ENCODE measurements around the gene GARNL3. TPM values are rescaled to one million over a fixed set of nuclear protein-coding genes. Genes with fewer than 3 reads are reported as not detected.

GARNL3 gene
- total RNA-seq, 1 donor from 2014 or later: 32.0 TPM

DNA sequence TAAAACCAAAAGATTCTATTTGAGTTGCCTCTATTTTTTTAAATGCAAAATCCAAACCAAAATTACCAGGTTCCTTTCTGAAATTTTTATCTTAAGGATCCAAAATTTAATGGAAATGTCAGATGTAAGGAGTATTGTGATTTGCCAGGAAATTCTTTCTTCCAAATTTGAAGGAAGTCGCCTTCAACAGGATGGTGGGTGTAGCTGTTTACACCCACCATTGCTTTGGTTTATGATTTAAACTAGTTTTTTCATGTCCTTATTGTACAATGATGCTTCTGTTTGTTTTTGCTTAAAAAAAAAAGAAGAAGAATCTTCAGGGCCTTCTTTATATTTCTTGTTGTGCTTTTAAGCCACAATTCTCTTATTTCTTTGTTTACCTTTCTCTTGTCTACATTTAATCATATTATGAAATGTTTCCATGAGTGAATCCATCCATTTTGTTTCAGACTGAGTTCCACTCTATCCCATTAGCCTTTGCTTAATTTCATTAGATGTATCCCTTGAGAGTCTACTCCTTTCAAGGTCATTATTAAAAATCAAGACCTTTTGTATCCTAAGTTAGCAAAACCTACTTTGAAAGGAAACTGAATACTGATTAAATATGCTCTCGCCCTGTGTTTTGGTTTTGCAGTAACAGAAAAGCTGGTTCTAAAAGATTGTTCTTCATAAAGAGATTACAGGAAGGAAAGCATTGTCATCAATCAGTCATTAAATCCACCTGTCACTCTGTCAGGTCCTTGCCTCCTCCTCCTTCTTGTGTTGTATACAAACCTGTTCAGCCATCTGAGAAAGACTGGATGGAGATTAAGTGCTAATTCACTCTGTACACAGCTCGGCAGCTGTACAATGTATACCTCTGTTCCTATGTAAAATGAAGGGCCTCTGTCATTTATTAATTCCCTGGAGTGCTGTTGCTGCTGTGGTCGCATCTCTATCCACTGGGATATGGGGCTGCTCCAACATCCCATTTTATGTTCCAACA lies 86.9 kb downstream of the GARNL3 start:
- H3K4me3 ChIP-seq: no peak overlapping the region
- Mint-ChIP-seq H3K27me3 (ENCODE audit: insufficient read depth, low read depth) (peaks cover 7% of the 10 kb centered on the region), H3K9me3 (no peaks in the 10 kb centered on the region), H3K27ac (no peak overlapping the region), H3K4me1 (peaks cover 18% of the 10 kb centered on the region), H3K36me3 (peaks cover 7% of the 10 kb centered on the region), H3K4me3 (no peak overlapping the region)
- no peak overlapping the region for H3K4me2 ChIP-seq
- no peak overlapping the region for H2AFZ ChIP-seq (replicated peaks)
- no peaks in the 10 kb centered on the region for H3K79me2 ChIP-seq (ENCODE audit: low read depth)
- no peaks in the 10 kb centered on the region for H3K27me3 ChIP-seq
- no peak overlapping the region for H3K27ac ChIP-seq
- no peak overlapping the region for H3K9ac ChIP-seq
- H4K20me1 ChIP-seq (ENCODE audit: low read depth): no peaks in the 10 kb centered on the region
- DNase-seq (ENCODE audit: low spot score): no peak
- H3F3A ChIP-seq (ENCODE audit: low read depth): peaks cover 22% of the 10 kb centered on the region
- H3K36me3 ChIP-seq: no peaks in the 10 kb centered on the region
- TF ChIP-seq EZH2 (IDR thresholded peaks at IDR 0.05) (no peak), EZH2phosphoT487 (IDR thresholded peaks at IDR 0.05) (no peak)
- TF ChIP-seq, protein P1, sequence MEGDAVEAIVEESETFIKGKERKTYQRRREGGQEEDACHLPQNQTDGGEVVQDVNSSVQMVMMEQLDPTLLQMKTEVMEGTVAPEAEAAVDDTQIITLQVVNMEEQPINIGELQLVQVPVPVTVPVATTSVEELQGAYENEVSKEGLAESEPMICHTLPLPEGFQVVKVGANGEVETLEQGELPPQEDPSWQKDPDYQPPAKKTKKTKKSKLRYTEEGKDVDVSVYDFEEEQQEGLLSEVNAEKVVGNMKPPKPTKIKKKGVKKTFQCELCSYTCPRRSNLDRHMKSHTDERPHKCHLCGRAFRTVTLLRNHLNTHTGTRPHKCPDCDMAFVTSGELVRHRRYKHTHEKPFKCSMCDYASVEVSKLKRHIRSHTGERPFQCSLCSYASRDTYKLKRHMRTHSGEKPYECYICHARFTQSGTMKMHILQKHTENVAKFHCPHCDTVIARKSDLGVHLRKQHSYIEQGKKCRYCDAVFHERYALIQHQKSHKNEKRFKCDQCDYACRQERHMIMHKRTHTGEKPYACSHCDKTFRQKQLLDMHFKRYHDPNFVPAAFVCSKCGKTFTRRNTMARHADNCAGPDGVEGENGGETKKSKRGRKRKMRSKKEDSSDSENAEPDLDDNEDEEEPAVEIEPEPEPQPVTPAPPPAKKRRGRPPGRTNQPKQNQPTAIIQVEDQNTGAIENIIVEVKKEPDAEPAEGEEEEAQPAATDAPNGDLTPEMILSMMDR (IDR thresholded peaks at IDR 0.05): no peak
- no peaks in the 10 kb centered on the region for H3K9me3 ChIP-seq (ENCODE audit: low read depth)
- H3K4me1 ChIP-seq: peaks cover 23% of the 10 kb centered on the region

DNA sequence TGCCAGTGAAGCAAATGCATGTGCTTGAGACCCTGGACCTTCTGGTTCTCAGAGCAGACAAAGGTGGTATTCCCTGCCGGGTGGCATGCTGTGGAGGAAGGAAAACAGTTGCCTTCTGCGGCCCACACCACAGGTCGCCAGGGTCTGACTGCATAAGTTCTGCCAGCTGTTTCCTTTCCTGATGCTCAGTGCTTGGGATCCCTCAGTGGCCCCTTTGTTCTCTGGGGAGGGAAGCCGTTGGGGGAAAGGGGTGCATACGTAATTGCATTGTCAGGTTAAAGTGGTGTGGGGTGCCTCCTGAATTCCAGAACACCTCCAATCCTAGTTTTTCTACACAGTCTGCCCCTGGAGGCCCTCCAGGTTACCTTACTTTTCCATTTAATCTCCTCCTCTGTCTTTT lies 89.3 kb downstream of the GARNL3 start:
- Mint-ChIP-seq H3K36me3 (peaks cover 11% of the 10 kb centered on the region), H3K27ac (no peak overlapping the region), H3K9me3 (no peaks in the 10 kb centered on the region), H3K4me3 (no peak overlapping the region), H3K4me1 (peaks cover 18% of the 10 kb centered on the region), H3K27me3 (ENCODE audit: insufficient read depth, low read depth) (peaks cover 9% of the 10 kb centered on the region)
- H3K36me3 ChIP-seq: no peaks in the 10 kb centered on the region
- peak; percentile 58 for DNase-seq (ENCODE audit: low spot score)
- no peak overlapping the region for H3K9ac ChIP-seq
- peak overlapping the region; percentile 55 for H2AFZ ChIP-seq (replicated peaks)
- no peak for TF ChIP-seq EZH2phosphoT487 (IDR thresholded peaks at IDR 0.05)
- no peaks in the 10 kb centered on the region for H3K79me2 ChIP-seq (ENCODE audit: low read depth)
- no peaks in the 10 kb centered on the region for H4K20me1 ChIP-seq (ENCODE audit: low read depth)
- no peaks in the 10 kb centered on the region for H3K27me3 ChIP-seq
- no peak overlapping the region for H3K4me3 ChIP-seq
- peaks cover 23% of the 10 kb centered on the region for H3K4me1 ChIP-seq
- no peaks in the 10 kb centered on the region for H3K9me3 ChIP-seq (ENCODE audit: low read depth)
- H3F3A ChIP-seq (ENCODE audit: low read depth): peaks cover 22% of the 10 kb centered on the region
- peak overlapping the region; percentile 72 for H3K27ac ChIP-seq
- H3K4me2 ChIP-seq: peak overlapping the region; percentile 60

DNA sequence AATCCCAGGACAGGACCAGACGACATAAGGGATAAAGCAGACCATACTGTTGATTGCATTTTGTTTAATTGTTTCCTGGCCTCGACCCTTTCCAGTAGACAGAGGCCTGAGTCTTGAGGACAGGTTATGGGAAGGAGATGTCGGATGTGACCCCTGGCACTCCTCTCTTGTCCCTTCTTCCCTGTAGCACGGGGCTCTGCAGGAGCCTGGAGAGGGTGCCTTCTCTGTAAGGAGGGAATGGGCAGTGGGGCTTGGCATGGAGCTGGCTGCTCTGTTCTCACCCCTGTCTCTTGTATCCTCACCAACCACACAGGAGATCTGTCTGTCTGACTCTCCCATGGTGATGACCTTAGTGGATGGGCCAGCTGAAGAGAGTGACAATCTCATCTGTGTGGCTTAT lies 92.3 kb downstream of the GARNL3 start:
- peaks cover 23% of the 10 kb centered on the region for H3K4me1 ChIP-seq
- H3K4me2 ChIP-seq: no peak overlapping the region
- no peaks in the 10 kb centered on the region for H3K9me3 ChIP-seq (ENCODE audit: low read depth)
- no peak overlapping the region for H3K4me3 Mint-ChIP-seq
- H3K4me1 Mint-ChIP-seq: peaks cover 12% of the 10 kb centered on the region
- H3K9me3 Mint-ChIP-seq: no peaks in the 10 kb centered on the region
- H3K4me3 ChIP-seq: no peak overlapping the region
- peaks cover 22% of the 10 kb centered on the region for H3F3A ChIP-seq (ENCODE audit: low read depth)
- no peak overlapping the region for H2AFZ ChIP-seq (replicated peaks)
- H3K27ac Mint-ChIP-seq: no peak overlapping the region
- no peaks in the 10 kb centered on the region for H4K20me1 ChIP-seq (ENCODE audit: low read depth)
- peaks cover 11% of the 10 kb centered on the region for H3K36me3 Mint-ChIP-seq
- H3K36me3 ChIP-seq: no peaks in the 10 kb centered on the region
- no peaks in the 10 kb centered on the region for H3K79me2 ChIP-seq (ENCODE audit: low read depth)
- H3K27me3 Mint-ChIP-seq (ENCODE audit: insufficient read depth, low read depth): peaks cover 9% of the 10 kb centered on the region
- no peak for DNase-seq (ENCODE audit: low spot score)
- no peak overlapping the region for H3K27ac ChIP-seq
- H3K27me3 ChIP-seq: no peaks in the 10 kb centered on the region
- no peak overlapping the region for H3K9ac ChIP-seq
- TF ChIP-seq, protein P1 (IDR thresholded peaks at IDR 0.05): no peak
- TF ChIP-seq EZH2 (IDR thresholded peaks at IDR 0.05) (no peak), EZH2phosphoT487 (IDR thresholded peaks at IDR 0.05) (no peak)
